GM23338 (cell line): ENCODE data around the gene CASK. TPM values are rescaled to one million over a fixed set of nuclear protein-coding genes. Genes with fewer than 3 reads are reported as not detected.

Experiments used
- ATAC-seq: fragments of 200-7000 bp; cut with Tn5 transposase; 3 replicates; pipeline ENCODE4 v1.9.1; 2020
- DNase-seq: peaks from one replicate; pipeline ENCODE4 v3.0.0-alpha.2; 2015; ENCODE audit warnings: low spot score
- H2AFZ ChIP-seq: fragments of 200-600 bp; sonication (generic); 2 replicates; pipeline ENCODE4 v1.8.0; 2016; ENCODE audit warnings: antibody characterized with exemption, mild to moderate bottlenecking, moderate library complexity
- H3F3A ChIP-seq: fragments of 200-600 bp; sonication (generic); replicated peaks from 2 replicates; pipeline ENCODE4 v1.8.0; 2017; ENCODE audit warnings: antibody characterized with exemption, mixed run types, low read depth
- H3K27ac ChIP-seq: fragments of 200-600 bp; sonication (generic); 2 replicates; pipeline ENCODE4 v1.6.1; 2016; ENCODE audit warnings: low read depth
- H3K27me3 ChIP-seq: fragments of 200-600 bp; sonication (generic); 2 replicates; pipeline ENCODE4 v1.8.0; 2016; ENCODE audit warnings: mild to moderate bottlenecking, mixed run types, moderate library complexity; ENCODE audit not compliant: insufficient read depth
- H3K36me3 ChIP-seq: fragments of 200-600 bp; sonication (generic); 2 replicates; pipeline ENCODE4 v1.8.0; 2016; ENCODE audit warnings: mild to moderate bottlenecking; ENCODE audit not compliant: insufficient read depth
- H3K4me1 ChIP-seq: fragments of 200-600 bp; sonication (generic); 2 replicates; pipeline ENCODE4 v1.8.0; 2016; ENCODE audit warnings: mild to moderate bottlenecking, moderate library complexity; ENCODE audit not compliant: insufficient read depth
- H3K4me2 ChIP-seq: fragments of 200-600 bp; sonication (generic); 2 replicates; pipeline ENCODE4 v1.7.1; 2017; ENCODE audit warnings: mixed run types
- H3K4me3 ChIP-seq: fragments of 200-600 bp; sonication (generic); 2 replicates; pipeline ENCODE4 v1.6.1; 2016; ENCODE audit warnings: mixed run types
- H3K79me2 ChIP-seq: fragments of 200-600 bp; sonication (generic); replicated peaks from 2 replicates; pipeline ENCODE4 v1.8.0; 2017; ENCODE audit warnings: mild to moderate bottlenecking; ENCODE audit not compliant: insufficient read depth
- H3K9me2 ChIP-seq: fragments of 200-600 bp; sonication (generic); 2 replicates; pipeline ENCODE4 v1.8.0; 2017; ENCODE audit not compliant: insufficient read depth
- H4K20me1 ChIP-seq: fragments of 200-600 bp; sonication (generic); replicated peaks from 2 replicates; pipeline ENCODE4 v1.8.0; 2017; ENCODE audit warnings: mild to moderate bottlenecking; ENCODE audit not compliant: insufficient read depth
- H3K27ac Mint-ChIP-seq: 2 replicates; pipeline ENCODE4 v1.8.0; 2020; ENCODE audit warnings: inconsistent platforms, mild to moderate bottlenecking, moderate library complexity, mixed read lengths
- H3K27me3 Mint-ChIP-seq: 3 replicates; pipeline ENCODE4 v1.8.0; 2022; ENCODE audit warnings: low read depth, mild to moderate bottlenecking, moderate library complexity, mixed read lengths, inconsistent platforms; ENCODE audit not compliant: insufficient read depth, poor library complexity
- H3K36me3 Mint-ChIP-seq: 3 replicates; pipeline ENCODE4 v1.8.0; 2021; ENCODE audit warnings: low read depth, mild to moderate bottlenecking, inconsistent platforms, moderate library complexity, mixed read lengths
- H3K4me1 Mint-ChIP-seq: 3 replicates; pipeline ENCODE4 v1.8.0; 2020; ENCODE audit warnings: mild to moderate bottlenecking, inconsistent platforms, mixed read lengths
- H3K4me3 Mint-ChIP-seq: 3 replicates; pipeline ENCODE4 v1.8.0; 2021; ENCODE audit warnings: moderate library complexity, mild to moderate bottlenecking, inconsistent platforms, mixed read lengths
- H3K9me3 Mint-ChIP-seq: 3 replicates; pipeline ENCODE4 v1.8.0; 2020; ENCODE audit warnings: moderate library complexity, mild to moderate bottlenecking, inconsistent platforms, mixed read lengths
- CREB1 ChIP-seq: fragments of 250-450 bp; sonication (Bioruptor Pico); IDR thresholded peaks from 2 replicates; pipeline ENCODE4 v1.5.0; 2020; ENCODE audit warnings: low read depth, mild to moderate bottlenecking, moderate library complexity
- CTCF ChIP-seq, 2 experiments: fragments of 200-600 bp in 1 of 2; sonication (generic) in 1 of 2; conservative IDR thresholded peaks; 2 replicates each; pipeline versions ENCODE4 v1.5.1 to v1.6.1; 2016 to 2017; ENCODE audit warnings: antibody characterized with exemption in 2 of 2, low read depth in 2 of 2, mild to moderate bottlenecking in 2 of 2, moderate library complexity in 1 of 2
- ETS1 ChIP-seq: IDR thresholded peaks from 2 replicates; pipeline ENCODE4 v1.6.1; 2016; ENCODE audit warnings: antibody characterized with exemption
- EZH2 ChIP-seq: fragments of 200-600 bp; sonication (generic); IDR thresholded peaks from one replicate; pipeline ENCODE4 v1.8.0; 2017; ENCODE audit warnings: antibody characterized with exemption, mild to moderate bottlenecking, low read depth; ENCODE audit not compliant: unreplicated experiment
- EZH2phosphoT487 ChIP-seq: fragments of 200-600 bp; sonication (generic); IDR thresholded peaks from one replicate; pipeline ENCODE4 v1.8.1; 2018; ENCODE audit warnings: antibody characterized with exemption; ENCODE audit not compliant: unreplicated experiment
- JUNB ChIP-seq: IDR thresholded peaks from one replicate; pipeline ENCODE4 v1.6.1; 2016; ENCODE audit warnings: antibody characterized with exemption; ENCODE audit not compliant: unreplicated experiment
- NANOG ChIP-seq: IDR thresholded peaks from 2 replicates; pipeline ENCODE4 v1.6.1; 2016; ENCODE audit warnings: antibody characterized with exemption, borderline replicate concordance
- POLR2AphosphoS5 ChIP-seq: IDR thresholded peaks from 2 replicates; pipeline ENCODE4 v1.6.1; 2016; ENCODE audit warnings: antibody characterized with exemption, low read depth
- REST ChIP-seq: IDR thresholded peaks from one replicate; pipeline ENCODE4 v1.6.1; 2018; ENCODE audit warnings: antibody characterized with exemption; ENCODE audit not compliant: unreplicated experiment
- STAT1 ChIP-seq: IDR thresholded peaks from one replicate; pipeline ENCODE4 v1.6.1; 2016; ENCODE audit warnings: antibody characterized with exemption; ENCODE audit not compliant: unreplicated experiment
- ZNF114 ChIP-seq: fragments of 250-450 bp; sonication (Bioruptor Pico); IDR thresholded peaks from 2 replicates; pipeline ENCODE4 v1.5.0; 2020; ENCODE audit warnings: mild to moderate bottlenecking, moderate library complexity
- ZNF331 ChIP-seq: fragments of 250-450 bp; sonication (Bioruptor Pico); IDR thresholded peaks from 2 replicates; pipeline ENCODE4 v1.5.0; 2020; ENCODE audit warnings: low read depth, mild to moderate bottlenecking, moderate library complexity
- ZNF462 ChIP-seq: fragments of 250-450 bp; sonication (Bioruptor Pico); IDR thresholded peaks from 2 replicates; pipeline ENCODE4 v1.5.0; 2020; ENCODE audit warnings: mild to moderate bottlenecking, moderate library complexity
- polyA plus RNA-seq: library from polyadenylated mRNA; unstranded; fragments of >200 nt; fragmentation: Nextera tagmentation; extraction: Ambion mirVana; gene quantifications from 2 replicates; pipeline ENCODE4 v1.2.1, GENCODE V29; 2016
- total RNA-seq: library from RNA; depleted of rRNA; stranded (reverse); fragments of >200 nt; shearing (Covaris generic); gene quantifications from 2 replicates; pipeline ENCODE4 v1.2.3, GENCODE V29; 2014

Gene CASK
- total and polyA plus RNA-seq, 2 experiments from 2014 or later: 15.3 to 44.4 TPM

- peaks cover 3% of the 10 kb centered on the region; the same call in 1 of the 3 replicates for H3K36me3 Mint-ChIP-seq
- H3K4me1 Mint-ChIP-seq: peaks cover 7% of the 10 kb centered on the region; the same call in 2 of the 3 replicates
- ATAC-seq: no peak
- no peak overlapping the region for H3K4me3 Mint-ChIP-seq
- no peak overlapping the region for H3K27ac Mint-ChIP-seq
- TF ChIP-seq POLR2AphosphoS5 (no peak), CREB1 (CRISPR knock-in tag) (no peak), ZNF114 (CRISPR knock-in tag) (no peak), CTCF (conservative IDR thresholded peaks at IDR 0.05; ENCODE audit: low read depth in 2 of 2) (no peak), NANOG (no peak), REST (no peak), ETS1 (no peak), STAT1 (no peak), ZNF331 (CRISPR knock-in tag) (no peak), EZH2phosphoT487 (no peak), ZNF462 (CRISPR knock-in tag) (no peak), EZH2 (no peak), JUNB (no peak)
- DNase-seq: no peak
- H3K27me3 Mint-ChIP-seq: peaks cover 4% of the 10 kb centered on the region
- Histone ChIP-seq H3F3A (peaks cover 4% of the 10 kb centered on the region; the same call in 1 of the 2 replicates), H3K27me3 (no peaks in the 10 kb centered on the region), H2AFZ (no peak overlapping the region), H3K36me3 (no peaks in the 10 kb centered on the region), H3K4me1 (no peaks in the 10 kb centered on the region), H4K20me1 (no peaks in the 10 kb centered on the region), H3K4me2 (no peak overlapping the region), H3K27ac (no peak overlapping the region), H3K4me3 (no peak overlapping the region), H3K79me2 (no peaks in the 10 kb centered on the region), H3K9me2 (no peaks in the 10 kb centered on the region)
- H3K9me3 Mint-ChIP-seq: peaks cover 4% of the 10 kb centered on the region; the same call in 1 of the 3 replicates
Measured at GRCh38 chrX:41470706-41471105, 452.6 kb downstream of the CASK start.
